Left lung (tissue), 10 donors: ENCODE data around the gene DCTPP1. TPM values are rescaled to one million over a fixed set of nuclear protein-coding genes. Genes with fewer than 3 reads are reported as not detected.

Experiments
- ATAC-seq: fragments of 200-7000 bp; cut with Tn5 transposase; one replicate; pipeline ENCODE4 v1.9.1; 2020; ENCODE audit warnings: moderate library complexity
- DNase-seq, 4 donors: peaks; one replicate each; pipeline ENCODE4 v3.0.0-alpha.2; 2013 to 2020
- H3K27ac ChIP-seq, 2 donors: fragments of 200-600 bp; sonication (generic) in 1 of 2; one replicate each; pipeline versions ENCODE4 v1.5.0 to v1.8.0; 2020 to 2021
- H3K27me3 ChIP-seq, 2 donors: fragments of 200-600 bp; sonication (generic) in 1 of 2; one replicate each; pipeline versions ENCODE4 v1.5.0 to v1.8.0; 2020 to 2021
- H3K36me3 ChIP-seq, 2 donors: fragments of 200-600 bp; sonication (generic) in 1 of 2; one replicate each; pipeline versions ENCODE4 v1.5.0 to v1.8.0; 2020 to 2021
- H3K4me1 ChIP-seq, 2 donors: fragments of 200-600 bp; one replicate each; pipeline ENCODE4 v1.8.0; 2021
- H3K4me3 ChIP-seq, 2 donors: fragments of 200-600 bp; sonication (generic) in 1 of 2; one replicate each; pipeline versions ENCODE4 v1.5.0 to v1.8.0; 2020 to 2021; ENCODE audit warnings: mild to moderate bottlenecking in 1 of 2
- H3K9me3 ChIP-seq, 2 donors: fragments of 200-600 bp; sonication (generic) in 1 of 2; one replicate each; pipeline versions ENCODE4 v1.5.0 to v1.8.0; 2020 to 2021
- CTCF ChIP-seq, 2 donors: fragments of 200-600 bp; sonication (generic) in 1 of 2; IDR thresholded peaks; one replicate each; pipeline versions ENCODE4 v1.5.0 to v1.8.0; 2021; ENCODE audit warnings: antibody characterized with exemption in 2 of 2
- intact Hi-C, 2 donors: fragments of 100-400 bp; cut with DNase I; formaldehyde crosslinking; loops; one replicate each; pipeline versions ENCODE4 v1.11.2 to v1.14.2; 2022
- polyA plus RNA-seq, 6 donors: library from polyadenylated mRNA; unstranded; fragments of 120-200 nt; gene quantifications; one replicate each; pipeline ENCODE4 v1.2.1, GENCODE V29; 2013; ENCODE audit not compliant: insufficient read length in 6 of 6
- total RNA-seq, 2 donors: library from RNA; stranded (reverse); fragmentation: NEBNext Ultra II Directional; extraction: Animal tissue kit (Norgen Biotek cat#: 25700); gene quantifications; one replicate each; pipeline ENCODE4 v1.2.1, GENCODE V29; 2021
- donor health status: DM: no; HTN: yes; CAD: no.
- donor health status: DM: no; HTN: no; CAD: no.

Gene DCTPP1
- total and polyA plus RNA-seq, 8 donors: 26.2 to 49.3 (median 37.0) TPM

- Histone ChIP-seq H3K36me3 (peaks cover 0 to 17% of the 10 kb centered on the region in 2 donors), H3K4me1 (peaks cover 7 to 48% of the 10 kb centered on the region in 2 donors), H3K4me3 (peak overlapping the region; percentile 74 to 78), H3K27me3 (no peaks in the 10 kb centered on the region), H3K9me3 (no peaks in the 10 kb centered on the region), H3K27ac (peak overlapping the region; percentile 75 to 76)
- intact Hi-C loops: no loop called here
- DNase-seq: no peak
- TF ChIP-seq CTCF (IDR thresholded peaks at IDR 0.05): no peak
- ATAC-seq: no peak
Observed at GRCh38 chr16:30395992-30396585, 33.7 kb downstream of the DCTPP1 start.

- H3K36me3 ChIP-seq: peaks cover 0 to 17% of the 10 kb centered on the region in 2 donors
- peak; percentile 97 for ATAC-seq
- TF ChIP-seq CTCF (IDR thresholded peaks at IDR 0.05): no peak
- H3K27me3 ChIP-seq: no peaks in the 10 kb centered on the region
- intact Hi-C loops: no loop called here
- H3K4me1 ChIP-seq: peaks cover 7 to 42% of the 10 kb centered on the region in 2 donors
- DNase-seq: peak; percentile 84 to 94 (median 88)
- H3K4me3 ChIP-seq: peak within 1 kb of the TSS; percentile 74 to 78
- no peaks in the 10 kb centered on the region for H3K9me3 ChIP-seq
- H3K27ac ChIP-seq: peak within 1 kb of the TSS; percentile 75 to 76
Observed at GRCh38 chr16:30395155-30395991, 34.5 kb downstream of the DCTPP1 start, which contains the start of gene ZNF48. Gene ZNF48 (plus strand): TSS chr16:30395420. CDS start chr16:30395795, 375 bp downstream.

- Histone ChIP-seq H3K27ac (peak overlapping the region; percentile 75 to 76), H3K27me3 (no peaks in the 10 kb centered on the region), H3K9me3 (no peaks in the 10 kb centered on the region), H3K4me1 (peaks cover 7 to 37% of the 10 kb centered on the region in 2 donors), H3K4me3 (peak overlapping the region; percentile 74 to 78), H3K36me3 (peaks cover 0 to 17% of the 10 kb centered on the region in 2 donors)
- ATAC-seq (peak; percentile 15), DNase-seq (no peak)
- TF ChIP-seq CTCF (IDR thresholded peaks at IDR 0.05): no peak
- intact Hi-C loops: no loop called here
Observed at GRCh38 chr16:30394592-30395154, 35.2 kb downstream of the DCTPP1 start.

GRCh38 chr16:30383521-30383920, 46.3 kb downstream of the DCTPP1 start:
- no peak for DNase-seq
- Histone ChIP-seq H3K27ac (no peak overlapping the region), H3K36me3 (no peaks in the 10 kb centered on the region), H3K4me1 (peaks cover 0 to 21% of the 10 kb centered on the region in 2 donors), H3K9me3 (no peaks in the 10 kb centered on the region), H3K4me3 (no peak overlapping the region), H3K27me3 (no peaks in the 10 kb centered on the region)
- no peak for ATAC-seq
- intact Hi-C loops: no loop called here
- no peak for TF ChIP-seq CTCF (IDR thresholded peaks at IDR 0.05)
